Ishikawa (cell line): Measurements from ENCODE around the gene ST3GAL3.

Experiments used
- CEBPB ChIP-seq: IDR thresholded peaks from 2 replicates; pipeline ENCODE4 v1.6.1; 2012
- EP300 ChIP-seq: IDR thresholded peaks from 2 replicates; pipeline ENCODE4 v1.6.1; 2012; ENCODE audit warnings: borderline replicate concordance
- MAX ChIP-seq: IDR thresholded peaks from 2 replicates; pipeline ENCODE4 v1.6.1; 2012
- RAD21 ChIP-seq: IDR thresholded peaks from 2 replicates; pipeline ENCODE4 v1.6.1; 2012; ENCODE audit warnings: low read depth
- REST ChIP-seq: IDR thresholded peaks from 2 replicates; pipeline ENCODE4 v1.6.1; 2012; ENCODE audit warnings: low read depth, mild to moderate bottlenecking
- TEAD4 ChIP-seq: IDR thresholded peaks from 2 replicates; pipeline ENCODE4 v1.6.1; 2012
- ZBTB7A ChIP-seq: IDR thresholded peaks from 2 replicates; pipeline ENCODE4 v1.6.1; 2012; ENCODE audit warnings: low read depth

DNA sequence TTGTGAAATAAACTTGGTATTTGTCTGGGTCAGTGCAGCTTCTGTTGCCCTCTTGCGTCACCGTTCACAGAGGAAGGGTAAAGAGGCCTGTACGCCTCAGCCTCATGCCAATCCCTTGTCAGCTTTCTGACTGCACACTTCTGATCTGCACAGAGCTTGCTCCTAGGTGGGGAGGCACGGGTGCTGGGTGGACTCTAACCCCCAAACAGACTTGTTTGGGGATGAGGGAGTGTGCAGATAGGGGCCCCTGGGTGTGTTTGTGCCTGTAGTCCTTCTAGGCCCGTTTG is 270.9 kb downstream of the ST3GAL3 start:
- TF ChIP-seq ZBTB7A (no peak), RAD21 (no peak), MAX (no peak), CEBPB (no peak), EP300 (no peak), REST (no peak), TEAD4 (no peak)
